ENCODE measurements around the gene CUX1.
"Not testable (repeated sequence)": the region's sequence is repeated elsewhere in the genome, so short reads cannot be mapped to it uniquely, and the experiment has no call there.

CUX1 gene

DNA sequence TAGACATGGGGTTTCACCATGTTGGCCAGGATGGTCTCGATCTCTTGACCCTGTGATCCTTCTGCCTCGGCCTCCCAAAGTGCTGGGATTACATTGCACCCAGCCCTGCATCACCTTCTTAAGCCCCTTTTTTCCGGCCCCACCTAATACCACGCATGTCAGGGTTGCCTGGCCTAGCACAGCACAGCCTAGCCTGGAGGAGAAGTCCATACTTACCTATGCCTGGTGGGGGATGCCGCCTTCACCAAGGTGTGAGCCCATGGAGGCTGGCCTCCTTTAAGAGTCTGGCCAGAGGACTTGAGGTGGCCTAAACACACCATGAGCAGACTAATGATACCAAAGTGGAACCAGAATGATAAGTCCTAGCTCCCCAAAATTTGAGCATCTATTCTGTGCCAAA, 22.0 kb upstream of the CUX1 start:
- no peak overlapping the region for H3K4me3 ChIP-seq (ENCODE audit: control insufficient read depth, low read depth, low read length)
- DNase-seq (ENCODE audit: low read depth) = no peak
- TF ChIP-seq CTCF (IDR thresholded peaks at IDR 0.05; ENCODE audit: control insufficient read depth, insufficient read depth, low read depth, low read length, missing control alignments) = no peak

DNA sequence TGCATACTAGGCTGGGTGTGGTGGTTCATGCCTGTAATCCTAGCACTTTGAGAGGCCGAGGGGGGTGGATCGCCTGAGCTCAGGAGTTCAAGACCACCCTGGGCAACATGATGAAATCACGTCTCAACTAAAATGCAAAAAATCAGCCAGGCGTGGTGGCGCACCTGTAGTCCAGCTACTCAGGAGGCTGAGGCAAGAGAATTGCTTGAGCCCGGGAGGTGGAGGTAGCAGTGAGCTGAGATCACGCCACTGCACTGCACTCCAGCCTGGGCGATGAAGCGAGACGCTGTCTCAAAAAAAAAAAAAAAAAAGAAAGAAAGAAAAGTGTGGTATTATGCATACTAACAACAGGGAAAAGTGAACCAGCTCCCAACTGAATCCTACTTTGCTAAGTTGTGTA, 19.3 kb upstream of the CUX1 start:
- DNase-seq (ENCODE audit: low read depth); H3K4me3 ChIP-seq (ENCODE audit: control insufficient read depth, low read depth, low read length): not testable (repeated sequence)

DNA sequence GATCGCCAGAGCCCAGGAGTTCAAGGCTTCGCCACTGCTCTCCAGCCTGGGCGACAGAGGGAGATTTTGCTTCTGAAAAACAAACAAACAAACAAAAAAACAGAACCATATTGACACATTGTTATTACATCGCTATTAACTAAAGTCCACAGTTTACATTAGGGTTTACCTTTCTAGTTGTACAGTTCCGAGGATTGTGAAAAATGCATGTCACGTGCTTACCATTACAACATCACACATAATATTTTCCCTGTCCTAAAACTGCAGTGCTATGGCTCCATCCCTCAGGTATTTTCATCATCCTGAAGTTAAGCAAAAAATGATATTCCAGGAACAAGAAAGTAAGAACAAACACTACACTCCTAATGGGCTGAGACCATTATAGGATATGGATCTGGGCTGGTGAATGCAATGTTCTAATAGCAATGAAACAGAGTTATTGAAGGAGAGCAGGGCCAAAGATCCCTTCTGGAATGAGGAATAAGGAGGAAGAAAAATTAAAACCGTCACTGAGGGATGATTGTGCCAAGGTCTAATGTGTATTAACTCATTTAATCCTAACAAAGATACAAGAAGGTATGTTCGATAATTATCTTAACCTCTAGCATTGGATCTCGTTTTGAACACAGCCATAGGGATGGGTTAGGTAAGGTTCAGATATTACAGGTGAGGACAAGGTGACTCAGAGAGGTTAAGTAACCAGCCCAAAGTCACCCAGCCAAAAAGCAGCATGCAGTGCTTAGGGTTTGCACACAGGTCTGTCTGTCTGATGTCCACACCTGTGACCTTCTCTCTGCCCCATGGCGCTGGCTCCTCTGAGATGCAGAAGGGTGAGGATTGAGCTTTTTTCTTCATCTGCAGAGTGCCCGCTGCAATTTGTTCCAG, 14.0 kb upstream of the CUX1 start:
- no peak for DNase-seq (ENCODE audit: low read depth)
- TF ChIP-seq CTCF (IDR thresholded peaks at IDR 0.05; ENCODE audit: control insufficient read depth, insufficient read depth, low read depth, low read length, missing control alignments) = no peak
- no peak overlapping the region for H3K4me3 ChIP-seq (ENCODE audit: control insufficient read depth, low read depth, low read length)

GRCh38 chr7:101804088-101804963, 13.1 kb upstream of the CUX1 start:
- DNase-seq (ENCODE audit: low read depth) = no peak
- TF ChIP-seq CTCF (IDR thresholded peaks at IDR 0.05; ENCODE audit: control insufficient read depth, insufficient read depth, low read depth, low read length, missing control alignments) = no peak
- H3K4me3 ChIP-seq (ENCODE audit: control insufficient read depth, low read depth, low read length) = no peak overlapping the region

- TF ChIP-seq CTCF (IDR thresholded peaks at IDR 0.05; ENCODE audit: control insufficient read depth, insufficient read depth, low read depth, low read length, missing control alignments) = no peak
- DNase-seq (ENCODE audit: low read depth) = no peak
- H3K4me3 ChIP-seq (ENCODE audit: control insufficient read depth, low read depth, low read length) = no peak overlapping the region
Observed at GRCh38 chr7:101804967-101805366, 12.5 kb upstream of the CUX1 start.

- TF ChIP-seq CTCF (IDR thresholded peaks at IDR 0.05; ENCODE audit: control insufficient read depth, insufficient read depth, low read depth, low read length, missing control alignments) = no peak
- H3K4me3 ChIP-seq (ENCODE audit: control insufficient read depth, low read depth, low read length) = no peak overlapping the region
Observed at GRCh38 chr7:101812595-101812994, 4.8 kb upstream of the CUX1 start.

More at GRCh38 chr7:101812595-101812994, 4.8 kb upstream of the CUX1 start:
- no peak for DNase-seq (ENCODE audit: low read depth)
